Smooth muscle cell of the pulmonary artery (primary cell): Measurements from ENCODE around the gene SYNC. TPM values are rescaled to one million over a fixed set of nuclear protein-coding genes. Genes with fewer than 3 reads are reported as not detected.

Experiments used
- total RNA-seq: library from RNA; depleted of rRNA; stranded (reverse); fragments of >200 nt; gene quantifications from 2 replicates; pipeline ENCODE4 v1.2.3, GENCODE V29; 2014

The SYNC gene
- 44.2 and 97.6 TPM in 2 replicates for total RNA-seq

DNA sequence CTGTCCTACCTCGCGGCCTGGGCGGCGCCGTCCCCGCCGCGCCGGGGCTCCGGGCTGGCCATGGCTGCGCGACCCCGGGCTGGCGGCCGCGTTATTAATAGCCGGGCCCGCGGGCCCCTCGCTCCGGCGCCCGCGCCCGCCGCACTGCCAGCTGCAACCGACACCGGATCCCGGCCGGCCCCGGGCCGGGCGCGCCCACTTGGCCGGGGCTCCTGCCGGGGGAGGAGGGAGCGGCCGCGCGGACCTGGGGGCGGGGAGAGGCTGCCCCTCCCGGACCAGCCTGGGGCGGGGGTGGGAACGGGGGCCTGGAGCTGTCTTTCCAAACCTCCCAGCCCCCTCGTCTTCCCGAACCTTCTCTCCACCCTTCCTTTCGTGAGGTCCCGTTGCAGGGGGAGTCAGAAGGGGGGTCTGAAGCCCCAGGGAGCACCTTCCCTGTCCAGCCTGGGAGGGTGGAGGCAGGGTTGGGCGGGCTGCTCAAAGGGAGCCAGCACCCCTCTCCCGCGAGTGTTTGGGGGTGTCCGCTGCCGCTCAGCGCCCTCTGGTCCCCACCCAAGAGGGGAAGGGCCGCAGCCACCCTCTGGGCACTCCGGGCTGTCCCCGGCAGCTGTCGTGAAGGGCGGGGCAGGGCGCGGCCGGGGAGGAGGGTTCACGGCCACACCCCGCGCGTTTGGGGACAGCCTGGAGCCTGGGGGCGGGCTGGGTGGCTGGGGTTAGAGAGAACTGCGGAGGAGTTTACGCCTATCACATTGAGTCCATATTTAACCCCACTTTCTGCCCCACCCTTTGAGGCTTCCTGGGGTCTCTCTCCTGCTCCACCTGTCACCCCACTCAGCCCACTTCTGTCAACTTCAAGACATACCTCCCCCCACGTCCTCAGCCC lies at the start of gene SYNC:
Gene SYNC, minus strand, starts transcription at position 172 of the 880 bp plus-strand sequence. Its CDS starts 110 bp downstream, at position 62.

GRCh38 chr1:32650752-32651460 lies 51.7 kb downstream of the SYNC start, which contains the start of gene RBBP4:
Gene RBBP4 (plus strand): TSS chr1:32651208. CDS start chr1:32651307, 99 bp downstream.

DNA sequence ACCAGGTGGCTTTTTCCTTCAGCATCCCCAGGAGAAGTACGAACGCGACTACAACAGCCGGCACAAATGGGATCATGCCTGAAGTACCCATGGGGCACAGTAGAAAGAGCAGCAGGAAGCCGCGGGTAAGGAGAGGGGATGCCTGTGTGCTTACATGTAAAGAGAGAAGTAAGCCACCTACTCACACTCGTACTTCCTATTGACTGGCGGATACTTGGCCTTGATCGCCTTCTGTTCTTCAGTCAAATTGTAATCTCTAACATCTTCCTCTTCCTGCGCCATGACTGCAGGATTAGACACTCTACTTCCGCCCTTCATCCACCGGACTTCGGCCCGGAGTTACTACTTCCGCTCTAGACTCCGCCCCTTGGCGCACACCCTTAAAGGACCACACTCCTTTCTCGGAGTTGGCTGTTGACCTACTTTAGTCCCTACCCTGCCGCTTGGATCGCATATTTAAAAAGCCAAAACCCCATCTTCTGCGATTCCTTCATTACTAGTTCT lies 52.3 kb downstream of the SYNC start, which contains the start of gene ZBTB8OS:
Gene ZBTB8OS, minus strand, starts transcription at position 303 of the 504 bp plus-strand sequence. Its CDS starts 21 bp downstream, at position 282.

Other genes starting within 250 kb of the SYNC start
- 0.07 TPM in 2 replicates for gene ZBTB8B, start 237.7 kb downstream of the SYNC start, total RNA-seq
- gene ZBTB8A, start 163.3 kb downstream of the SYNC start, total RNA-seq = 6.9 and 7.2 TPM in 2 replicates
- 26.8 and 30.1 TPM in 2 replicates for gene ZBTB8OS, start 52.2 kb downstream of the SYNC start, total RNA-seq
- gene RBBP4, start 51.6 kb downstream of the SYNC start, total RNA-seq = 84.4 and 90.1 TPM in 2 replicates
- gene YARS1, start 114.6 kb upstream of the SYNC start, total RNA-seq = 94.4 and 139 TPM in 2 replicates
- 28.3 and 31.2 TPM in 2 replicates for gene S100PBP, start 114.9 kb upstream of the SYNC start, total RNA-seq
- 1.2 and 1.4 TPM in 2 replicates for gene FNDC5, start 168.1 kb upstream of the SYNC start, total RNA-seq
- not detected in 2 replicates for gene HPCA, start 183.7 kb upstream of the SYNC start, total RNA-seq
- 30.8 and 49.7 TPM in 2 replicates for gene TMEM54, start 198.6 kb upstream of the SYNC start, total RNA-seq